GM18873 (cell line): ENCODE results near the gene OSCAR.
"Not testable (repeated sequence)": the region's sequence is repeated elsewhere in the genome, so short reads cannot be mapped to it uniquely, and the experiment has no call there.

Experiments
- ATAC-seq: cut with Tn5 transposase; IDR thresholded peaks from one replicate; pipeline ENCODE4 v1.9.1; 2021; ENCODE audit warnings: mild to moderate bottlenecking, moderate library complexity, moderate number of reproducible peaks; ENCODE audit not compliant: unreplicated experiment, low FRiP score

OSCAR gene

DNA sequence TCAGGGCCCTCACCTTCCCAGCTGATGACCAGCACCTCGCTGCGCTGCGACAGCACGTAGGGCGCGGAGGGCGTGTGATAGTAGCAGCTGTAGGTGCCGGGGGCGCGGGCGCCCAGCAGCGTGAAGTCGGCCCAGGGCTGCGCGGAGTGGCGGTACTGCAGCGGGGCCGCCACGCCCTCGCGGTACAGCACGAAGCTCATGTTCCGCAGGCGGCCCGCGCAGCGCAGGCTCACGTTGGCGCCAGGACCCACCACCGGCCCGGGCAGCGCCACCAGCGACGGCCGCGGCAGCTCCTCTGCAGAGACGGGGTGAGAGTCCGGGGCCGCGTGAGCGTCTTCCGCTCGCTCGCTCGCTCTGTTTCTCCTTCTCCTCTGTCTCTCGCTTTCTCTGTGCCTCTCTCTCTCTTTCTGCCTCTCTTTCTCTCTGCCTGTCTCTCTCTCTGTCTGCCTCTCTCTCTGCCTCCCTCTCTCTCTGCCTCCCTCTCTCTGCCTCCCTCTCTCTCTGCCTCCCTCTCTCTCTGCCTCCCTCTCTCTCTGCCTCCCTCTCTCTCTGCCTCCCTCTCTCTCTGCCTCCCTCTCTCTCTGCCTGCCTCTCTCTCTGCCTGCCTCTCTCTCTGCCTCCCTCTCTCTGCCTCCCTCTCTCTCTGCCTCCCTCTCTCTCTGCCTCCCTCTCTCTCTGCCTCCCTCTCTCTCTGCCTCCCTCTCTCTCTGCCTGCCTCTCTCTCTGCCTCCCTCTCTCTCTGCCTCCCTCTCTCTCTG is 4.6 kb downstream of the OSCAR start:
- not testable (repeated sequence) for ATAC-seq

DNA sequence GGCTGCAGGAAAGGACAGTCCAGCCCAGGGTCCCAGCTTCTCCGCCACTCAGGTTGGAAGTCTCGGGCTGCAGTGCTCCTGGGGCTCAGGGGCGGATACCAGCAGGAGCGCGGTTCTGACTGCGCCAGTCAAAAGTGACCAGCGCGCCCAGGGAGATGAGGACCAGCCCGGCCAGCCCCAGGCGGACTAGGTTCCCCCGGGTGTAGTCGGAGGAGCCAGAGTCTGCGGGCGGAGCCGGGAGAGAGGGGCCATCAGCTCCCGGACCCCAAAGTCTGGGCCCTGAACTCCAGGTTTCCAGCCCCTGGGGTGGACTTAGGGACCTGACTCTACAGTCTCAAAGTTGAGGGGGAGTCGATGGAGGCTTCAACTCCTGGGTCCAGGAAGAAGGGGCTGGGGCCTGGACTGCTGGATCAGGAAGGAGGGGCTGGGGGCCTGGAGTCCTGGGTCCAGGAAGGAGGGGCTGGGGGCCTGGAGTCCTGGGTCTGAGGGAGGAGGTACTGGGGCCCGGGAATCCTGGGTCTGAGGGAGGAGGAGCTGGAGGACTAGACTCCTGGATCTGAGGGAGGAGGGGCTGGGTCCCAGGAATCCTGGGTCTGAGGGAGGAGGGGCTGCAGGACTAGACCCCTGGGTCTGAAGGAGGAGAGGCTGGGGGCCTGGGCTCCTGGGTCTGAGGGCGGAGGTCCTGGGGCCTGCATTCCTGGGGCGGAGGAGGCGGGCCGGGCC is 5.3 kb downstream of the OSCAR start:
- ATAC-seq: no peak

DNA sequence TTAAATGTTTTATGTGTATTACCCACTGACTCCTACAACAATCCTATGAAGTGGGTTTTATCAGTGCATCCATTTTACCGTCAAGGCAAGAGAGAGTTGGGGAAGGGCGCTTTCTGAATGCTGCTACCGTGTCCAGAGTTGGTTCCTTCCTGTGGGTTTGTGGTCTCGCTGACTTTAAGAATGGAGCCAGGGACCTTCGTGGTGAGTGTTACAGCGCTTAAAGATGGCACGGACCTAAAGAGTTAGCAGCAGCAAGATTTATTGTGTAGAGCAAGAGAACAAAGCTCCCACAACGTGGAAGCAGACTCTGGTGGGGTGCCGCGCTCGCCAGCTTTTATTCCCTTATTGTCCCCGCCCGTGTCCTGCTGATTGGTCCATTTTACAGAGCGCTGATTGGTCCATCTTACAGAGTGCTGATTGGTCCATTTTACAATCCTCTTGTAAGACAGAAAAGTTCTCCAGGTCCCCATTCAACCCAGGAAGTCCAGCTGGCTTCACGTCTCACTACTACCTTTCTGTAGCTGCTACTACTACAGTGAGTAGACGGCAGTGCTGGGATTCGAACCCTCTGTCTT is 6.1 kb downstream of the OSCAR start:
- no peak for ATAC-seq

DNA sequence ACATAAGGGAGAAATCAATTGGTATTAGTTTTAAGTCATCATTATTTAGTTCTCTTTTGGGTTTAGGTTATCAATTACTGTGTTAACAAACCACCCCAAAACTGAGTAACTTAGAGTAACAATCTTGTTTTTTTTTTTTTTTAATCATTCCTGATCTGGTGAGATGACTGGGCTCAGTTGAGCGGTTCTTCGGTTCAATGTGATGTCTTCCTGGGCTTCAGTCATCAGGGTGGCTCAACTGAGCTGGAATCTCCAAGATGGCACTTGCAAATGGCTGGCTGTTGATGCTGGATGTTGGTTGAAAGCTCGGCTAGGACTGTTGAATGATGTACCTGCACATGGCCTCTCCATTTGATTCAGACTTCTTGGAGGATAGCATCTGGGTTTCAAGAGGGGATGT is 16.2 kb downstream of the OSCAR start:
- ATAC-seq: no peak

DNA sequence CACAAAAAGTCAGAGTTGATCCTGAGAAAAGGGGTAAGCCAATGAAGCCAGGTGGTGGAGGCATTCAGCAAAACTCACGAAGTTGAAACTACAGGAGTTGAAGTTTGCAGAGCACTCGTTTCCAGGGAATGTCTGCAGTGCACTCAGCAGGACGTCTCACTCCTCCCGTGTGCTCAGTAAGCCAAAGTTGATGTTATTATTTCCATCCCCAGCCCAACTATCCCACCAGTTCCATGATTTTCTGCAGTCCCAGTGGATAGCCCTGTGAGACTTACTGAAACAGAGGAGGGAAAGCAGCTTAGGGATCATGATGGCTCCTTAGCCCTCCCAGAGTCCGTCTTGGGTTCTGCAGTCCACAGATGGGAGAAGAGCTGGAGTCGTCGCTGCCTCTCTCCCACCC is 19.6 kb downstream of the OSCAR start, which contains the start of gene TARM1:
Gene TARM1 (minus strand): TSS at position 334 of the 400 bp plus-strand sequence. CDS start 25 bp downstream, at position 309.
- ATAC-seq: no peak

DNA sequence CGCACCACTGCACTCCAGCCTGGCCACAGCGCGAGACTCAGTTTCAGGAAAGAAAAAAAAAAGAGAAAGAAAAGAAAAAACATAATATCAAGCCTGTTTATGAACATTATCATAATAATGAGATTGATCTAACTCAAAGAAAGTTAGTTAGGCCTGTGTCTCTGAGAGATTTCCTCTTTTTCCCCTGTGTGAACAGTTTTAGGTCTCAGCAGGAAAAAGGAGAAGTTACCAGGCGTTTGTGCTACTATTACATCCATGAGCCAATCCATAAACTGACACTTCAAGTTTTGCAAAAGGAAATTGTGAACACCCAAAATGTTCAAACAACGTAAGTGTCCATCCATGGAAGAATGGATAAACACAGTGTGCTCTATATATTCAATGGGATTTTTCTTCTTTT is 23.3 kb downstream of the OSCAR start:
- no peak for ATAC-seq

DNA sequence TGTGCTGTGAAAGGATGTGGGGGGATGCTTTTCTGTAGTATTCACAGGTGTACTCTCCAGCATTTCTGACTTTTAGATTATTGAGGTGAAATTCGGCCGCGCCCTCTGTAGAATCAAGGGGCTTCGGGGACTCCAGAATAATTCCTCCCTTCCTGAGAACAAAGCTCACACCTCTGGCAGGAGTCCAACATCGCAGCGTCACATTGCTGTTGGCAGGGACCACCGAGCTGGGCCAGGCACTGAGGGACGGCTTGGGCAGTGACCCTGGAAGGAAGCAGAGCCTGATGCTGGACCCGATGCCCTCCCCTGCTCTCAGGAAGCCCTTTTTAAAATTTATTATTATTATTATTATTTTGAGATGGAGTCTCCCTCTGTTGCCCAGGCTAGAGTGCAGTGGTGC is 25.8 kb downstream of the OSCAR start:
- no peak for ATAC-seq

DNA sequence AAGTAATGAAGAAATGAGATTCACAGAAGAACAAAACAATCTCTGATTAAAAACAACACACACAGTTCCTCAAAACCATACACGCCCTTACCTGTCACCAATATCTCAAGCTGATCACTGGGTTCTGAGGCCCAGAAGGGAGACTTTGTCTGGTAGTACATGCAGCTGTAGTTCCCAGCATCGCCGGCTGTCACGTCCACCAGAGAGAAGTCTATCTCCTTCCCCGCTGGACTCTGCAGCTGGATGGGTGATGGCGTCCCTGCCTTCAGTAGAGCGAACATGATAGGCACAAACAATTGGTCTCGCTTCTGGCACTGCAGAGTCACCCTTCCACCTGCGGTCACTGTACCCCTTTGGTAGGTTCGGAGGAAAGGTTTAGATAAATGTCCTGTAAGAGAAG is 26.8 kb downstream of the OSCAR start:
- ATAC-seq: no peak

DNA sequence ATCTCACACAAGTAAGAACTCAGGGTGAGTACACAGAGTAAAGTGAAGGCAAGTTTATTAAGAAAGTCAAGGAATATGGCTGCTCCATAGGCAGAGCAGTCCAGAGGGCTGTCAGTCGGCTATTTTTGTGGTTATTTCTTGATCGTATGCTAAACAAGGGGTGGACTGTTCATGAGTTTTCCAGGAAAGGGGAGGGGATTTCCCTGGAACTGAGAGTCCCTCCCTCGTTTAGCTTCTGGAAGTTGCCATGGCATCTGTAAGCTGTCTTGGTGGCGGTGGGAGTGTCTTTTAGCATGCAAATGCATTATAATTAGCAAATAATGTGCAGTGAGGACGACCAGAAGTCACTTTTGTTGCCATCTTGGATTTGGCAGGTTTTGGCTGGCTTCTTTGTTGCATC is 31.1 kb downstream of the OSCAR start:
- no peak for ATAC-seq

DNA sequence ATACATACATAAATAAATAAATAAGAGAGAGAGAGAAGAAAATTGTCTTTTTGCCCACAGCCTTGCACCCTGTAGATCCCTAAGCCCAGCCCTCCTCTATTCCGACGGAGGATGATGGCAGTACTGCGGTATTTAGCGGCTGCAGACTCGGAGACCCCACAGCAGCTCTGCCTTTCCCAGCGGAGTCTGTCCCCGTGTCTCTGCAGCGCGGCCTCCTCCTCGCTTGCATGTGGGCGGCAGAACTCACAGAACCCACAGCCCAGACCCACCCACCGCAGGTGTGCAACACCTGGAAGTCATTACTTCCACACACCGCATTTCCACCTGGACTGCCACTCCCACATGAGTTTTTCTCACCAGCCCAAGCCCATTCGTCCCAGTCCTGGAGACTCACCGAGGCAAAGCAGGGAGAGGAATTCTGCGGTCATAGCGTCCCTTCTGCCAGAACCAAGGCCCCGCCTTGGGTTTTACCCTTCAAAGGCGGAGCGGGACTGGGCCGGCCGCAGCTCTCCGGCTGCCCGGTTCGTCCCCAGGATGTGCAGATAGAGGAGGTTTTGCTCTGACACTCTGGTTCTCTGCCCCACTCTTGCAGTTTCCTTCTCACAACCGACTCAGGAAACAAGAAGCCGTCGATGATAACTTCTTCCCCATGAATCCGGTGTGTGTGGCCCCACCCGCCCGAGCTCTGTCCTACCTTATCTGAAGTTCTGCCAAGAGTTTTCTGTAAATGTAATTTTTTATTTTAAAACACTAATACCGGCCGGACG is 37.1 kb downstream of the OSCAR start, which contains the start of gene VSTM1:
Gene VSTM1 (minus strand): TSS at position 548 of the 767 bp plus-strand sequence. CDS start 120 bp downstream, at position 428.
- ATAC-seq: no peak

DNA sequence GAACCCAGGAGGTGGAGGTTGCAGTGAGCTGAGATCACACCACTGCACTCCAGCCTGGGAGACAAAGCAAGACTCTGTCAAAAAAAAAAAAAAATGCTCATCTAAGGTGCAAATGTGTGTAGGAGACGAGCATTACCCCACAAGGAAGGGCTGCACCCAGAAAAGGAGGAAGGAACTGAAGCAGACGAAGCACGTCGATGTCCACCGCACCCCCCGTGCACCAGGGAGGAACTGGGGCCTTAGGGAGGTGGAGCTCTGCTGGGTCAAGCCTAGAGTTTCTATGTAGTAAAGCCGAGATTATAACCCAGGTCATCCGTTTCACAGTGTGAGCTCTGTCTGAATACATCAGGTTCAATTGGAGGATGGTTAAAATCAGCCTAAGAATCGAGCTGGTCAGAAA is 38.0 kb downstream of the OSCAR start:
- ATAC-seq: no peak

DNA sequence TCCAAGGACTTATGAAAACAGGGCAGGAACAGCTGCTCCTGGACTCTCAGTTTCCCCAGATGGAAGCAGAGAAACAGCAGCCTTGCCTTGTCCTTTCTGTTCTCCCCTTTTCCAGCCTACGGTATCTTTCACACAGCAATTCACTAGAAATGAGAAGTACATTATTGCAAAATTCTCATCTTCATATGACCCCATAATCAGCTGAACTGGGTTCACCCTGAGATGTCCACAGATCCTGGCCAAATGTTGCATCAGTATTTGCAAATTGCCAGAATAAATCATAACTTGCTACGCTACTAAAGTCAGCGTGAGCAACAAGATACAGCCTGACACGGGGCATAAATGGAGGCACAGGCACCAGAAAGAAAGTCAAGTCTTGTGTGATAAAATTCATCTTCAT is 53.0 kb downstream of the OSCAR start:
- no peak for ATAC-seq

DNA sequence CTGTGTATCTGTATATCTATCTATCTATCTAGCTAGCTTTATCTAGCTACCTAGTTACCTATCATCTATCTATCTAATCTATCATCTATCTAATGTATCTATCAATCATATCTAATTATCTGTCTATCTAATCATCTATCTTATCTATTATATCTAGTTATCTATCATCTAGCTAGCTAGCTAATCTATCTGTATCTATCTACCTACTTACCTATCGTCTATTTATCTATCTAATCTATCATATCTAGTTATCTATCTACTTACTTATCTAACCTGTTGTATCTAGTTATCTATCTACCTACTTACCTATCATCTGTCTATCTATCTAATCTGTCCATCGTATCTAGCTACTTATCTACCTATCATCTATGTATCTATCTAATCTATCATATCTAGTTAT is 54.8 kb downstream of the OSCAR start:
- ATAC-seq: no peak
